GM12878 (cell line): Measurements from ENCODE around the gene SPIN1.

Experiments used
- RFX5 ChIP-seq: IDR thresholded peaks from 2 replicates; pipeline ENCODE4 v1.6.1; 2011; ENCODE audit warnings: low read depth, low read length, improper control_type of control experiment
- SMC3 ChIP-seq: IDR thresholded peaks from 2 replicates; pipeline ENCODE4 v1.6.1; 2011; ENCODE audit warnings: low read length, improper control_type of control experiment, borderline replicate concordance

GRCh38 chr9:88522360-88522759 is 134.1 kb downstream of the SPIN1 start:
- TF ChIP-seq SMC3 (no peak), RFX5 (no peak)
